ENCODE results near the gene SEMA3E.
"Not testable (repeated sequence)": the region's sequence is repeated elsewhere in the genome, so short reads cannot be mapped to it uniquely, and the experiment has no call there.

SEMA3E gene

GRCh38 chr7:83484826-83485225 lies 164.1 kb downstream of the SEMA3E start:
- DNase-seq, result no peak

DNA sequence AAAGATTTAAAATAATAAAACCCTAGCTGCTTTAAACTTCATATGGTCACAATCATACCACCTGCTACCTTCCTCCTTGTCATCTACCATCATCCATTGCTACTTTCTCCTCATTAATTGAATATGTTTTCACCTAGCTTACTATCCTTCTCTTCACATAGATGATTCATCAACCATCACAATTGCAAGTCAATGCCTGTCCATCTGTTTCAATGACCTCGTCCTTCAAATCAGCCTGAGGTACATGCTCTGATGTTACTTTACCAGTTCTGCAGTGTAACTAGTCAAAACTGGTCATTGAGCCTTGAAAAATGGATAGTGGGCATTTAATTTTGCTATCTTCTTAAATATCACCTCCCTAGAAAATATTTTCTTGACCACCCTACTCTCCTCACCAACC lies 164.7 kb downstream of the SEMA3E start:
- DNase-seq, result no peak

- DNase-seq, result no peak
These were observed 170.3 kb downstream of the SEMA3E start for GRCh38 chr7:83478616-83479015.

DNA sequence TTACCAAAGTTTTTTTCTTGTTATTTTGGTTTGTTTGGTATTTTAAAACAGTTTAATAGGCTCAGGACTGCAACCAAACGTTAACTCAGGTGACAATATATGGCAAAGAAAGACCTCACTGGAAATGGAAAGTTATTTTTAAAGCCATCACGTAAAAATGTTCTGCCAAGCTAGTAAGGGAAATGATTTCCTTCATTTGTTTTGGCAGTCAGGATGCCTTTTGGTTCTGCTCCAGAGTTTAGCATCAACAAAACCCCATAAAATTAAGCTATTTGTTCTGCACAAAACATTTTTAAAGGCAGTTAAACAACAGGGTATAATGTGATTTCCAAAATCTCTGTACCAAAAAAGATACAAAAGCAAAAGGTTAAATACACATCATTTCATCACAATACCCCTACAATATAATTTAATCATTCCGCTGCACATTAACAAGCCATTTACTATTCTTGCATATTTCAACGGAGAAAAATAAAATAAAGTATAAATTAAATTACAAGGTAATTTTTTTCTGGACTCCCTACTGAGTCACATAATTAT lies 172.4 kb downstream of the SEMA3E start:
- DNase-seq, result no peak

GRCh38 chr7:83475420-83475819 lies 173.5 kb downstream of the SEMA3E start:
- DNase-seq, result no peak

DNA sequence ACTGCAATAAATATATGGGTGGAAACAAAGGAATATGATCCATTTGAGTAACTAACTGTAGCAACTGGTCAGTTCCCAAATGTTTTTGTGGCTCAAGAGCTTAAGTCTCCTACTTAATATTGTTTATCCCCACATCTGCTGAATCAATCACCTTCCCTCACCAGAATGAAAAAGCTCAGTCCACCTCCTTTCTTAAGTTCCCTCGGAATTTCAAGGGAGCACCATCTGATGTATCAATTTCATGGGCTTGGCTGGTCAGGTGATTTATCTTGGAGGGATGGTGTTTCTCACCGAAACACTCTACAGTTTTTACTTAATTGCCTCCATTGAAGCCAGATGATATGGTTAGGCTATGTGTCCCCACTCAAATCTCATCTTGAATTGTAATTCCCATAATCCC lies 176.6 kb downstream of the SEMA3E start:
- no peak for DNase-seq

- no peak for DNase-seq
These were observed 179.4 kb downstream of the SEMA3E start for GRCh38 chr7:83469491-83469890.

DNA sequence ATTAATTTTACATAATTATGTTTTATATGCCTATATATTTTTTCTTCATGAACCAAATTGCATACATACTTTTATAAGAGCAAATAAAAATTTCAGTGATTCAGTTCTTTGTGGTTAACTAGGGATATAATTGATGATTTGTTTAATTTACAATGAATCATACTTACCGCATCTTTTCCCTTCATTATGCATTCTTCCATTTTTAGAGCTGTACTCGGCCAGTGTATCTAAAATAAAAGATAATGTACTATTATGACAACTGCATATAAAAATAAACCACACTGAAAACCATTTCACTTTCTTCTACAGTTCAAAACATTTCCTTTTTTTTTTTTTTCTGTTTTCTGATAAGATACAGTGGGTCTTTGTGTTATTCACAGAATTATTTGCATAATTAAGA lies 179.9 kb downstream of the SEMA3E start:
- DNase-seq, result no peak

DNA sequence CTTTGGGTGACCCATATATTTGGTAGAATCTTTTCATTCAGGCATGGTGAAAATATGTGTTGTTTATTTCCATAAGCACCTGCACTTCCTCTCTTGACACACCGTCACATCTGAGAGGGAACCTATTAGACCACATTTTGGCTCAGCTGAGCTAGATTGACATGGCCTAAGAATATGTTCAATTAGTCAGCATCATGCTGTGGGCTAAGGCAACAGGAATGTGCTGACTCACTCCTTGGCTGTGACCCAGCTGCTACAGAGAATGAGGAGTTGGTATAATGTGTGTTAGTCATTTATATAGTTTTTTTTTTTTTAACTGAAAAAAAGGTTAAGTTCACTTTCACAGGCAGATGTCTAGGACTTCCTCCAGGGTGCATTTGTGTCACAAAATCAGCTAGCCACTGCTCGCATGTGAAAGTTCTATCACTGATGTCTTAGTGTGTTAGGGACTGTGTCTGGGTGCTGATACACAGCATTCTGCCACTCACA lies 180.6 kb downstream of the SEMA3E start:
- peak; percentile 70 for DNase-seq

GRCh38 chr7:83467493-83467892 lies 181.4 kb downstream of the SEMA3E start:
- DNase-seq, result no peak

- no peak for DNase-seq
These were observed 182.0 kb downstream of the SEMA3E start for GRCh38 chr7:83466956-83467355.

DNA sequence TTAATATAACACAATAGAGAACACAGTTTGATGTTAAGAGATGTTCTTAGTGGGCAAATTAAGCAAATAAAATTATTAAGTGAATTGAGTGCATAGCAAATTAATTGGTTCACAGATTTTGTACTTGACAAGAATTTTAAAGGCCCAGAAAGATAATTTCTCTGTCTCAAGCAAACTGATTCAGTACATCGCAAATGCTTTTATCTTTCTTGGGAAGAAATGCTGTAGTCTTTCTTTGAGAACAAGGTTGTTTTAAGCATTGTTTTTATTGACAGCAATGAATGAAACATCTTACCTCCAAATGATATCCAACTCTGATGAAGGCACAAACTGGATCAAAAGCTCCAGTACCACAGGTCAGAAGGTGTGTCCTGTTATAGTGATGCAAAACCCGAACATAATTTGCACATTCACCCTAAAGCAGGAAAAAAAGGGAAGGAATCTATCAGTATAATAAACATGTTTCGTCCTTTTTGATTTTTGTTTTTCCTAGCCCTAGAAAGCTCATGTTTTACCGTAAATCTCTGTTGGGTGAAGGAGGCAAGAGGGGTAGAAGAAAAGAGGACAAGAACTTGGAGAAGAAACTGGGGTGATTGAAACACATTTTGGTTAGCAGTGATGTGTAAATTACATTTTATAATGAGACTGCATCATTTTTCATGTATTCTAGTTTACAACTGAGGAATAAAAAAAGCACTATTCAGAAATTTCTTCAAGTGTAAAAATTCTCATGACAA lies 182.6 kb downstream of the SEMA3E start:
- DNase-seq, result no peak

DNA sequence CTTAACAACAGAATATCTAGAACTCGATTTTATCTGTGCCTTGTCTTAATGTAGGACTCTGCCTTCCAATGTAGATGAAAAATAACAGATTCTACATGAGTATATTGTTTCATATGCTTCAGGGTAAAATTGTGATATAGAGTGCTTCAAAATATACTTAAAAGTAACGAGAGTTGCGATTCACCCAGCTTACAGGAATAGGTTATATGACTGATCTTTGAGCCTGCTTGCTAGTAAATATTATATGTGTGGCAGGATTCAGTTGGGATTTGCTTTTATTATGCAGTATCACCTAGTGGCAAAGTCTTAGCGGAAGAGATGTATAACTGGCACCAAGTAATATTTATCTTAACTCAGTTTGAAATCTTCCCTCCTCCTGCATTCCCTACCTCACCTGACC lies 183.3 kb downstream of the SEMA3E start:
- no peak for DNase-seq

GRCh38 chr7:83461820-83462219 lies 187.1 kb downstream of the SEMA3E start:
- not testable (repeated sequence) for DNase-seq

GRCh38 chr7:83459930-83460653 lies 188.8 kb downstream of the SEMA3E start:
- not testable (repeated sequence) for DNase-seq

DNA sequence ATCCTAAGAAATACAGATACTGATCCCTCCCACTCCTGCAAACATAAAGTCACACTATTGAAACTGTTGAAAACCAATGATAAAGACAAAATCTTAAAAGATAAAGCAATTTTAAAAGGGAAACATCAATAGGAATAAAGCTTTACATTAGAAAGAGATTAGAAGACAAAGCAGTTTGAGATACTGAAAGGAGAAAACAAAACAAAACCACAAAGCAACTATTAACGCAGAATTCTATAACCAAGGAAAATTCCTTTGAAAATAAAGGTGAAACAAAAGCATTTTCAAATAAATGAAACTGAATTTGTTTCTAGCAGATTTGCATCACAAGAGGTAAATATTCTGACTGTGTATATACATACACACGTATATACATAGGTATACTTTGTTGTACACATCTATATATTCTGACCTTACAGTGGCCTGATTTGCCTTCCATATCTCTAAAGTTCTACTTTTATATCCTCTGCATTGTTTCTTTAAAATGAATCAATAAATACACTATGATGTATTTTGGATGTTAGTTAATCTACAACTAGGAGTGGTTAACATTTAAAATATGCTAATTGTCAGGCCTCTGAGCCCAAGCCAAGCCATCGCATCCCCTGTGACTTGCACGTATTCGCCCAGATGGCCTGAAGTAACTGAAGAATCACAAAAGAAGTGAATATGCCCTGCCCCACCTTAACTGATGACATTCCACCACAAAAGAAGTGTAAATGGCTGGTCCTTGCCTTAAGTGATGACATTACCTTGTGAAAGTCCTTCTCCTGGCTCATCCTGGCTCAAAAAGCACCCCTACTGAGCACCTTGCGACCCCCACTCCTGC lies 189.6 kb downstream of the SEMA3E start:
- not testable (repeated sequence) for DNase-seq

GRCh38 chr7:83457022-83457892 lies 191.7 kb downstream of the SEMA3E start:
- DNase-seq, result no peak

- DNase-seq, result no peak
These were observed 192.5 kb downstream of the SEMA3E start for GRCh38 chr7:83456413-83456812.

GRCh38 chr7:83455612-83456011 lies 193.3 kb downstream of the SEMA3E start:
- no peak for DNase-seq

- no peak for DNase-seq
These were observed 196.7 kb downstream of the SEMA3E start for GRCh38 chr7:83452256-83452655.

GRCh38 chr7:83451501-83452045 lies 197.4 kb downstream of the SEMA3E start:
- no peak for DNase-seq

- no peak for DNase-seq
These were observed 199.2 kb downstream of the SEMA3E start for GRCh38 chr7:83449781-83450180.

Data from SHP77 treated with DMSO at 0.1 percent for 48 hours (cell line).